ENCODE measurements around the gene POLR2J.

GRCh38 chr7:102469972-102470825 lies 8.5 kb downstream of the POLR2J start:
- TF ChIP-seq CTCF (conservative IDR thresholded peaks at IDR 0.05; ENCODE audit: low read length) (no peak), EZH2phosphoT487 (IDR thresholded peaks at IDR 0.05; ENCODE audit: borderline replicate concordance, low read depth, low read length) (no peak)

Measured in OCI-LY7 (cell line).